AG09319 (cell line): ENCODE data around the gene PON1.

Experiments used
- DNase-seq: peaks from one replicate; pipeline ENCODE4 v3.0.0-alpha.2; 2010; ENCODE audit warnings: low read depth; ENCODE audit errors: extremely low read depth
- CTCF ChIP-seq: IDR thresholded peaks from 2 replicates; pipeline ENCODE4 v1.5.1; 2011; ENCODE audit warnings: low read depth, mild to moderate bottlenecking, inconsistent platforms, low read length, moderate library complexity

The PON1 gene

GRCh38 chr7:95286096-95286495, 38.2 kb downstream of the PON1 start:
- no peak for TF ChIP-seq CTCF

GRCh38 chr7:95279417-95279816, 44.9 kb downstream of the PON1 start:
- TF ChIP-seq CTCF = no peak

More at GRCh38 chr7:95286096-95286495, 38.2 kb downstream of the PON1 start:
- DNase-seq = no peak

GRCh38 chr7:95276114-95276513, 48.2 kb downstream of the PON1 start:
- DNase-seq = no peak
- no peak for TF ChIP-seq CTCF

More at GRCh38 chr7:95279417-95279816, 44.9 kb downstream of the PON1 start:
- DNase-seq = no peak

GRCh38 chr7:95269640-95270039, 54.7 kb downstream of the PON1 start:
- DNase-seq = no peak
- no peak for TF ChIP-seq CTCF

- no peak for TF ChIP-seq CTCF
- no peak for DNase-seq
Observed at GRCh38 chr7:95267754-95268153, 56.6 kb downstream of the PON1 start.

GRCh38 chr7:95265634-95266033, 58.7 kb downstream of the PON1 start:
- TF ChIP-seq CTCF = no peak
- DNase-seq = no peak

- no peak for TF ChIP-seq CTCF
- no peak for DNase-seq
Observed at GRCh38 chr7:95264363-95264891, 59.9 kb downstream of the PON1 start.
